ENCODE measurements around the gene PMF1. TPM values are rescaled to one million over a fixed set of nuclear protein-coding genes. Genes with fewer than 3 reads are reported as not detected.
"Not testable (repeated sequence)": the region's sequence is repeated elsewhere in the genome, so short reads cannot be mapped to it uniquely, and the experiment has no call there.

PMF1 gene
- total RNA-seq, 1 donor from 2014 or later, result 55.8 TPM

- intact Hi-C loops (cut with micrococcal nuclease), result no loop called here
- no peaks in the 10 kb centered on the region for H3K36me3 ChIP-seq
- no peak for DNase-seq
These were observed 39.9 kb upstream of the PMF1 start for GRCh38 chr1:156172696-156173470.

GRCh38 chr1:156176610-156177210, 36.1 kb upstream of the PMF1 start:
- intact Hi-C loops (cut with micrococcal nuclease), result no loop called here
- no peak overlapping the region for H3K27ac ChIP-seq (replicated peaks)
- no peaks in the 10 kb centered on the region for H3K36me3 ChIP-seq

More at GRCh38 chr1:156172696-156173470, 39.9 kb upstream of the PMF1 start:
- no peaks in the 10 kb centered on the region for H3K4me1 ChIP-seq
- TF ChIP-seq, protein P1, sequence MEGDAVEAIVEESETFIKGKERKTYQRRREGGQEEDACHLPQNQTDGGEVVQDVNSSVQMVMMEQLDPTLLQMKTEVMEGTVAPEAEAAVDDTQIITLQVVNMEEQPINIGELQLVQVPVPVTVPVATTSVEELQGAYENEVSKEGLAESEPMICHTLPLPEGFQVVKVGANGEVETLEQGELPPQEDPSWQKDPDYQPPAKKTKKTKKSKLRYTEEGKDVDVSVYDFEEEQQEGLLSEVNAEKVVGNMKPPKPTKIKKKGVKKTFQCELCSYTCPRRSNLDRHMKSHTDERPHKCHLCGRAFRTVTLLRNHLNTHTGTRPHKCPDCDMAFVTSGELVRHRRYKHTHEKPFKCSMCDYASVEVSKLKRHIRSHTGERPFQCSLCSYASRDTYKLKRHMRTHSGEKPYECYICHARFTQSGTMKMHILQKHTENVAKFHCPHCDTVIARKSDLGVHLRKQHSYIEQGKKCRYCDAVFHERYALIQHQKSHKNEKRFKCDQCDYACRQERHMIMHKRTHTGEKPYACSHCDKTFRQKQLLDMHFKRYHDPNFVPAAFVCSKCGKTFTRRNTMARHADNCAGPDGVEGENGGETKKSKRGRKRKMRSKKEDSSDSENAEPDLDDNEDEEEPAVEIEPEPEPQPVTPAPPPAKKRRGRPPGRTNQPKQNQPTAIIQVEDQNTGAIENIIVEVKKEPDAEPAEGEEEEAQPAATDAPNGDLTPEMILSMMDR (IDR thresholded peaks at IDR 0.05; ENCODE audit: borderline replicate concordance), result no peak
- no peaks in the 10 kb centered on the region for H3K9me3 ChIP-seq (replicated peaks)
- no peak overlapping the region for H3K4me3 ChIP-seq
- H3K27me3 ChIP-seq (ENCODE audit: low read depth), result no peaks in the 10 kb centered on the region
- H3K27ac ChIP-seq (replicated peaks), result no peak overlapping the region

DNA sequence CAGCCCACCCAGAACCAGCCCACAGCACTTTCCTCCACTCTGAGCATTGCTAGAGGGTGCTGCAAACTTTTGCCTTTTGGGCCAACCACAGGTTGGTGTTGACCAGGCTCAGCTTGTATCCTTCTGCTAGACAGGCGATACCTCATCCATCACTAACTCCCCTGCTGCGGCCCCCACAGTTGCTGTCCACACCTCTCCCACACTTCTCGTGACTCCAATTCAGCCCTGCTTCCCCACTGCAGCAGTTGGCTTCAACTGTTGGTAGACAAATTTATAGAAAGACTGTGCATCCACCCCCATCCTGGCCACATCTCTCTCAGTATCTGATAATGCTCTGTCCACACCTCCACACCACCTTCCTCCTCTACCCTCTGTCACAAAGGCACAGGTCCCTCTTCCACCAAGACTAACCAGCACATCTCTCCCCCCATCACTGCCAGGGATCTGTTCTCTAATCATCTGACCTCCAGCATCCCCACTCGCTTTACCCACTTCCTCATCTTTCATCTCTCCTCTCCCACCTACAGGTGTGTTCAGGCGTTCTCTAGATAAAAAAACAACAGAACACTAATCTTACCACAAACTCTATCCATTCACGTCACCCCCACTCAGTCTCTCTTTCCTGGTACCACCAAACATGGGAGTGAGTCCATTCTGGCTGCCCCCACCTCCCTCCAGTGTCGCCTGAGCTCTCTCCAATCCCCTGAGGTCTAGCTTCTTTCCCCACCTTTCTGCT, 34.7 kb upstream of the PMF1 start:
- H3K9me3 ChIP-seq (replicated peaks), result no peaks in the 10 kb centered on the region
- no peak overlapping the region for H3K4me3 ChIP-seq
- no peak overlapping the region for H3K27ac ChIP-seq (replicated peaks)
- intact Hi-C loops (cut with micrococcal nuclease), result no loop called here
- no peaks in the 10 kb centered on the region for H3K36me3 ChIP-seq
- no peak for DNase-seq
- TF ChIP-seq, protein P1 (IDR thresholded peaks at IDR 0.05; ENCODE audit: borderline replicate concordance), result no peak
- H3K4me1 ChIP-seq, result no peaks in the 10 kb centered on the region
- peaks cover 16% of the 10 kb centered on the region for H3K27me3 ChIP-seq (ENCODE audit: low read depth)

More at GRCh38 chr1:156176610-156177210, 36.1 kb upstream of the PMF1 start:
- no peak overlapping the region for H3K4me3 ChIP-seq
- TF ChIP-seq, protein P1 (IDR thresholded peaks at IDR 0.05; ENCODE audit: borderline replicate concordance), result no peak
- no peaks in the 10 kb centered on the region for H3K4me1 ChIP-seq
- no peaks in the 10 kb centered on the region for H3K9me3 ChIP-seq (replicated peaks)
- H3K27me3 ChIP-seq (ENCODE audit: low read depth), result peaks cover 7% of the 10 kb centered on the region
- no peak for DNase-seq

DNA sequence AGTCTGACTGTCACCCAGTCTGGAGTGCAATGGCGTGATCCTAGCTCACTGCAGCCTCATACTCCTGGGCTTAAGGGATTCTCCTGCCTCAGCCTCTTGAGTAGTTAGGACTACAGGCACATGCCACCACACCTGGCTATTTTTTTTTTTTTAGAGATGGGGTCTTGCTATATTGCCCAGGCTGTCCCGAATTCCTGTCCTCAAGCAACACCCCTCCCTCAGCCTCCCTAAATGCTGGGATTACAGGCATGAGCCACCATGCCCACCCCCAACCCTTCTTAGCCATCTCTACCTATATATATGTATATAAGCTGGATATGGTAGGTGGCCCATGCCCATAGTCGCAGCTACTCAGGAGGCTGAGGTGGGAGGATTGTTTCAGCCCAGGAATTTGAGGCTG, 32.3 kb upstream of the PMF1 start:
- H3K9me3 ChIP-seq (replicated peaks), result no peaks in the 10 kb centered on the region
- no peak for DNase-seq
- no peaks in the 10 kb centered on the region for H3K36me3 ChIP-seq
- H3K4me3 ChIP-seq, result no peak overlapping the region
- no peaks in the 10 kb centered on the region for H3K4me1 ChIP-seq
- H3K27me3 ChIP-seq (ENCODE audit: low read depth), result peaks cover 18% of the 10 kb centered on the region
- TF ChIP-seq, protein P1 (IDR thresholded peaks at IDR 0.05; ENCODE audit: borderline replicate concordance), result no peak
- intact Hi-C loops (cut with micrococcal nuclease), result no loop called here
- H3K27ac ChIP-seq (replicated peaks), result no peak overlapping the region

- intact Hi-C loops (cut with micrococcal nuclease); H3K9me3 ChIP-seq (replicated peaks); H3K4me3 ChIP-seq; DNase-seq; H3K4me1 ChIP-seq; H3K36me3 ChIP-seq; H3K27ac ChIP-seq (replicated peaks): not testable (repeated sequence)
- peaks cover 18% of the 10 kb centered on the region for H3K27me3 ChIP-seq (ENCODE audit: low read depth)
These were observed 31.3 kb upstream of the PMF1 start for GRCh38 chr1:156181391-156181924.

- H3K27me3 ChIP-seq (ENCODE audit: low read depth), result peaks cover 18% of the 10 kb centered on the region
- DNase-seq; H3K4me1 ChIP-seq; H3K27ac ChIP-seq (replicated peaks); H3K4me3 ChIP-seq; H3K36me3 ChIP-seq; intact Hi-C loops (cut with micrococcal nuclease): not testable (repeated sequence)
- peaks cover 12% of the 10 kb centered on the region for H3K9me3 ChIP-seq (replicated peaks)
These were observed 30.6 kb upstream of the PMF1 start for GRCh38 chr1:156182010-156182779.

DNA sequence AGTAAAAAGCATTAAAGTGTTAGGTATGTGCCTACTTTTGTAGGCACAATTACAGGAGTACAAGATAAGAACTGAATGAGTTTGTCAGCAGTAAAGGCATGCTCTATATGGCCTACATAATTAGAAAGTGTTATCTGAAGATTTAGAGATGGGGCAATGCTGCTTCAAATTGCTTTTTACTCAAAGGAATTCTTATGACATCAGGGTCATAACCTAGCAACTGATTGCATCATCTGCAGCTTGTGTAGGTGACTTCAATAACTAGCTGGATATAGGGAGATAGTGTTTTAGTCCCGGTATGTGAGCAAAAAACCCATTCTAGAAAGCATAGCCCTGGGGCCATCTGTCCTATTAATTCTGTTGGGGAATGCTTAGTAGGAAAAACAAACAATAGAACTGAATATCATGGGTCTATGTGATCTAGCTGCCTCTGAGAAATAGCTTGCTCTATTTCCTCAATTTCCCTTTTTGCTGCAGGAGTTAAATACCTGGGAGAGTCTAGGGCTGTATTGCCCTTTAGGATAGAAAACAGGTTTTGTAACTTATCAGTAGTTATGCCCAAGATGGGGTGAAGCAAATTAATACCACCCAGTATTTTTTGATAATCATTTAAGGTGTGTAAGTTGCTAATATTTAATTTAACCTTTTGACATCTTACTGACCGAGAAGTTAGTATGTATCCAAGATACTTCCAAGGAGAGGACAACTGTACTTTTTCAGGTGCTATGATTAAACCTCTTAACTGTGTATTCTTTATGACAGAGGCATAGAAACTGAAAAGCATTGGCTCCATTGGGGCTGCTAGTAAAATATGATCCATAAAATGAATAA, 26.2 kb upstream of the PMF1 start:
- DNase-seq; H3K36me3 ChIP-seq; intact Hi-C loops (cut with micrococcal nuclease); H3K4me3 ChIP-seq; H3K4me1 ChIP-seq; H3K27ac ChIP-seq (replicated peaks): not testable (repeated sequence)
- Histone ChIP-seq H3K27me3 (ENCODE audit: low read depth) (peaks cover 11% of the 10 kb centered on the region), H3K9me3 (replicated peaks) (peaks cover 13% of the 10 kb centered on the region)

- intact Hi-C loops (cut with micrococcal nuclease); H3K4me3 ChIP-seq; DNase-seq; H3K27me3 ChIP-seq (ENCODE audit: low read depth); H3K36me3 ChIP-seq; H3K27ac ChIP-seq (replicated peaks): not testable (repeated sequence)
- Histone ChIP-seq H3K4me1 (peaks cover 18% of the 10 kb centered on the region), H3K9me3 (replicated peaks) (peaks cover 13% of the 10 kb centered on the region)
These were observed 22.5 kb upstream of the PMF1 start for GRCh38 chr1:156190265-156190664.
